GM19240 (cell line): ENCODE data around the gene SIPA1L3.

Experiments used
- DNase-seq: peaks from one replicate; pipeline ENCODE4 v3.0.0; 2011; ENCODE audit warnings: low spot score; ENCODE audit not compliant: insufficient read length

Gene SIPA1L3

GRCh38 chr19:38182536-38183210 is 275.7 kb downstream of the SIPA1L3 start:
- no peak for DNase-seq

GRCh38 chr19:38183251-38183897 is 276.4 kb downstream of the SIPA1L3 start:
- DNase-seq, result no peak

GRCh38 chr19:38184815-38185214 is 277.8 kb downstream of the SIPA1L3 start:
- DNase-seq, result no peak

GRCh38 chr19:38185562-38185961 is 278.6 kb downstream of the SIPA1L3 start:
- no peak for DNase-seq

- DNase-seq, result no peak
Observed at GRCh38 chr19:38190061-38190460, 283.1 kb downstream of the SIPA1L3 start.

GRCh38 chr19:38190793-38191192 is 283.8 kb downstream of the SIPA1L3 start:
- no peak for DNase-seq

- DNase-seq, result no peak
Observed at GRCh38 chr19:38191747-38192146, 284.7 kb downstream of the SIPA1L3 start.

- no peak for DNase-seq
Observed at GRCh38 chr19:38193445-38193844, 286.4 kb downstream of the SIPA1L3 start.

- no peak for DNase-seq
Observed at GRCh38 chr19:38194061-38194701, 287.2 kb downstream of the SIPA1L3 start.

GRCh38 chr19:38195237-38195636 is 288.2 kb downstream of the SIPA1L3 start:
- no peak for DNase-seq

- DNase-seq, result no peak
Observed at GRCh38 chr19:38196245-38196837, 289.3 kb downstream of the SIPA1L3 start.

GRCh38 chr19:38196948-38197656 is 290.1 kb downstream of the SIPA1L3 start:
- no peak for DNase-seq

GRCh38 chr19:38197937-38198704 is 291.1 kb downstream of the SIPA1L3 start:
- DNase-seq, result no peak

- DNase-seq, result no peak
Observed at GRCh38 chr19:38199340-38199739, 292.3 kb downstream of the SIPA1L3 start.

GRCh38 chr19:38201731-38202130 is 294.7 kb downstream of the SIPA1L3 start:
- no peak for DNase-seq

GRCh38 chr19:38202504-38202903 is 295.5 kb downstream of the SIPA1L3 start:
- DNase-seq, result no peak

GRCh38 chr19:38203197-38203596 is 296.2 kb downstream of the SIPA1L3 start:
- DNase-seq, result no peak

GRCh38 chr19:38204096-38204495 is 297.1 kb downstream of the SIPA1L3 start:
- DNase-seq, result no peak

GRCh38 chr19:38204728-38205127 is 297.7 kb downstream of the SIPA1L3 start:
- DNase-seq, result no peak

- no peak for DNase-seq
Observed at GRCh38 chr19:38206006-38206745, 299.2 kb downstream of the SIPA1L3 start.
